Right lobe of liver (tissue), 6 donors: ENCODE results near the gene EXOSC9. TPM values are rescaled to one million over a fixed set of nuclear protein-coding genes. Genes with fewer than 3 reads are reported as not detected.

ENCODE experiments used
- ATAC-seq, 4 donors: fragments of 200-7000 bp; cut with Tn5 transposase; one replicate each; pipeline ENCODE4 v1.9.1; 2020; ENCODE audit warnings: mild to moderate bottlenecking in 4 of 4, moderate library complexity in 4 of 4
- DNase-seq, 3 donors: peaks; one replicate each; pipeline ENCODE4 v3.0.0-alpha.2; 2020
- H3K27ac ChIP-seq, 3 donors: fragments of 200-600 bp; one replicate each; pipeline ENCODE4 v1.8.0; 2022
- H3K27me3 ChIP-seq, 2 donors: fragments of 200-600 bp; one replicate each; pipeline ENCODE4 v1.8.0; 2022
- H3K36me3 ChIP-seq, 4 donors: fragments of 200-600 bp; sonication (generic) in 1 of 4; one replicate each; pipeline versions ENCODE4 v1.5.1 to v1.8.0; 2017 to 2022; ENCODE audit warnings: control low read depth in 1 of 4
- H3K4me1 ChIP-seq, 4 donors: fragments of 200-600 bp; sonication (generic) in 1 of 4; one replicate each; pipeline versions ENCODE4 v1.5.1 to v1.8.0; 2017 to 2022; ENCODE audit warnings: control low read depth in 1 of 4
- H3K4me3 ChIP-seq, 3 donors: fragments of 200-600 bp; one replicate each; pipeline ENCODE4 v1.8.0; 2022
- H3K9me3 ChIP-seq, 4 donors: fragments of 200-600 bp; sonication (generic) in 1 of 4; one replicate each; pipeline versions ENCODE4 v1.5.1 to v1.8.0; 2017 to 2022; ENCODE audit warnings: control low read depth in 1 of 4
- POLR2A ChIP-seq: fragments of 450-650 bp; IDR thresholded peaks from one replicate; pipeline ENCODE4 v1.6.1; 2017; ENCODE audit warnings: antibody characterized with exemption, mild to moderate bottlenecking
- WGBS: methylation state at CpG from one replicate; pipeline ENCODE4 v1.1.6; 2018; ENCODE audit warnings: low coverage, low lambda C conversion rate; ENCODE audit not compliant: insufficient coverage; ENCODE audit errors: missing lambda C conversion rate; 5-methylcytosine and 5-hydroxymethylcytosine counted together
- intact Hi-C, 2 donors: fragments of 100-400 bp; cut with DNase I; formaldehyde crosslinking; loops; one replicate each; pipeline versions ENCODE4 v1.11.2 to v1.14.1; 2022
- total RNA-seq, 6 experiments: library from RNA; depleted of rRNA in 2 of 6; stranded (reverse); fragments of >200 nt in 2 of 6; fragmentation: NEBNext Ultra II Directional in 3 of 6; extraction: Animal tissue kit (Norgen Biotek cat#: 25700) in 3 of 6; gene quantifications; one replicate each; pipeline versions ENCODE4 v1.1.0 to v1.2.4, GENCODE V29; 2016 to 2023
- TF ChIP-seq, protein P1 (sequence below), 4 donors: fragments of 200-600 bp in 3 of 4; fragments of 450-650 bp in 1 of 4; IDR thresholded peaks; one replicate each; pipeline versions ENCODE4 v1.5.1 to v1.8.0; 2016 to 2022; ENCODE audit warnings: antibody characterized with exemption in 4 of 4, mild to moderate bottlenecking in 2 of 4
- donor health status: DM: no; HTN: yes; CAD: no.
- donor health status: DM: no; HTN: no; CAD: no.
- donor health status: DM: no; HTN: no; CAD: no.
- donor health status: DM: no; HTN: yes; CAD: no.
- donor health status: DM: no; HTN: yes; CAD: no.

EXOSC9 gene
- total RNA-seq, 6 experiments from 2014 or later, result 3.6 to 12.5 (median 6.5) TPM

DNA sequence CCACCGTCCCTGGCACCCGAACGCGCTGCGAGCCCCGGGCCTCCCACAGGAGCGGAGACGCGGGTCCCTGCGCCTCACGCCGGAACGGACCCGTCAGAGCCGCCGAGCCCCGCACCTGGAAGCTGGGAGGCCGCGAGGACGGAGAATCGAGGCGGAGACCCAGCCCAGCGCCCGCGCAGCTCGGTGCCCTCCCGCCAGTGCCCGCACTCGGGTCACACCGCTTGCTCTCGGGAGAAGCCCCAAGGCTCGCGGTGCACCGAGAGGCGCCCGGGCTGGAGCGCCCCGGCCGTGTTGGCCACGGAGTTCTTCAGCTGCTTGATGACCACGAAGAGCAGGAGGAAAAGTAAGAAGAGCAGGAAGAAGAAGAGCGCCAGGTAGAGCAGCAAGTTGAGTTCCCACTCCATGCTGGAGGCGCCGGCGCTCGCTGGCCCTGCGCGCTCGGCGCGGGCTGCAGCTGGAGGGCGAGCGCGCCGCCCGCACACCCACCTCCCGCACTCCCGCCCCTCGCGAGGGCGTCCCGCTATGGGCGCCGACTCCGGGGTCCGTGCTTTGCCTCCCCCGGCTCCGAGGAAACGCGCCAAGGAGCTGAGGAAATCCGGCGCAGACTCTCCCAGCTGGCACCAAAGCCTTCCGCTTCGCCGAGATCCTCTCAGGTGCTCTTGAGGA, 36.3 kb upstream of the EXOSC9 start, which contains the start of gene SMIM43:
TSS of gene SMIM43 (minus strand) at position 463 of the 666 bp plus-strand sequence. CDS start at position 404, 59 bp downstream.
- no peak within 1 kb of the TSS for H3K27ac ChIP-seq
- intact Hi-C loops, result no loop called here
- peaks cover 0 to 13% of the 10 kb centered on the region in 2 donors for H3K27me3 ChIP-seq
- H3K4me1 ChIP-seq, result peaks cover 0 to 9% (median 0%) of the 10 kb centered on the region in 4 donors
- TF ChIP-seq, protein P1, sequence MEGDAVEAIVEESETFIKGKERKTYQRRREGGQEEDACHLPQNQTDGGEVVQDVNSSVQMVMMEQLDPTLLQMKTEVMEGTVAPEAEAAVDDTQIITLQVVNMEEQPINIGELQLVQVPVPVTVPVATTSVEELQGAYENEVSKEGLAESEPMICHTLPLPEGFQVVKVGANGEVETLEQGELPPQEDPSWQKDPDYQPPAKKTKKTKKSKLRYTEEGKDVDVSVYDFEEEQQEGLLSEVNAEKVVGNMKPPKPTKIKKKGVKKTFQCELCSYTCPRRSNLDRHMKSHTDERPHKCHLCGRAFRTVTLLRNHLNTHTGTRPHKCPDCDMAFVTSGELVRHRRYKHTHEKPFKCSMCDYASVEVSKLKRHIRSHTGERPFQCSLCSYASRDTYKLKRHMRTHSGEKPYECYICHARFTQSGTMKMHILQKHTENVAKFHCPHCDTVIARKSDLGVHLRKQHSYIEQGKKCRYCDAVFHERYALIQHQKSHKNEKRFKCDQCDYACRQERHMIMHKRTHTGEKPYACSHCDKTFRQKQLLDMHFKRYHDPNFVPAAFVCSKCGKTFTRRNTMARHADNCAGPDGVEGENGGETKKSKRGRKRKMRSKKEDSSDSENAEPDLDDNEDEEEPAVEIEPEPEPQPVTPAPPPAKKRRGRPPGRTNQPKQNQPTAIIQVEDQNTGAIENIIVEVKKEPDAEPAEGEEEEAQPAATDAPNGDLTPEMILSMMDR (IDR thresholded peaks at IDR 0.05), result no peak
- DNase-seq, result no peak
- H3K36me3 ChIP-seq, result no peaks in the 10 kb centered on the region
- H3K9me3 ChIP-seq, result no peaks in the 10 kb centered on the region
- no peak for ATAC-seq
- 3% methylated on average over 36 of the region's 75 CpGs for WGBS
- H3K4me3 ChIP-seq, result peak within 1 kb of the TSS in 1 of 3 donors; percentile 7

GRCh38 chr4:121765368-121765705, 35.8 kb upstream of the EXOSC9 start:
- no peak for ATAC-seq
- Histone ChIP-seq H3K27ac (no peak overlapping the region), H3K9me3 (no peaks in the 10 kb centered on the region), H3K4me3 (peak overlapping the region in 1 of 3 donors; percentile 7), H3K27me3 (peaks cover 0 to 13% of the 10 kb centered on the region in 2 donors), H3K36me3 (no peaks in the 10 kb centered on the region), H3K4me1 (peaks cover 0 to 9% (median 0%) of the 10 kb centered on the region in 4 donors)
- intact Hi-C loops, result no loop called here
- TF ChIP-seq, protein P1 (IDR thresholded peaks at IDR 0.05), result no peak
- TF ChIP-seq POLR2A, result no peak
- DNase-seq, result no peak
- 9% methylated on average over 9 of the region's 16 CpGs for WGBS

DNA sequence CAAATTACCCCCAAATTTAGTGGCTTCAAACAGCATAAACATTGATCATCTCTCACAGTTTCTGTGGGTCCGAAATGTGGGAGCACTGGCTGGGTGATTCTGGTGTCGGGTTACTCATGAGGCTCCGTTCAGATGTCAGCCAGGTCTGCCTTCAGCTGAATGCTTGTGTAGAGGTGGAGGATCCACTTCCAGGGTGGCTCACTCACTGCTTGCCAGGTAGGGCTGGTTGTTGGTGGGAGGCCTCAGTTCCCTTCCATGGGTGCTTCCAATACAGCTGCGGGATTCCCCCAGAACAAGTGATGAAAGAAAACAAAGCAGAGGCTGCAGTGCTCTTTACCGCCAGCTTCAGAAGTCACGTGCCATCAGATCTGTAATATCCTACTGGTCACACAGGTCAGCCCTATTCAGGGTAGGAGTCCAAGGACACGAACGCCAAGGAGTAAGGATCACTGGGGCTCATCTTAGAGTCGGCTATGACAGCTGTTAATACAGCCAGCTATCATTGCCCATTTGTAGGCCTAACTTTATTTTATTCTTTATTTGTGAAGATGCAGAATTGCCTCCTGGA, 35.1 kb upstream of the EXOSC9 start:
- H3K4me3 ChIP-seq, result no peak overlapping the region
- ATAC-seq (peak in 1 of 4 donors; percentile 20), DNase-seq (no peak)
- H3K36me3 ChIP-seq, result no peaks in the 10 kb centered on the region
- TF ChIP-seq, protein P1 (IDR thresholded peaks at IDR 0.05), result no peak
- no peak for TF ChIP-seq POLR2A
- no peak overlapping the region for H3K27ac ChIP-seq
- peaks cover 0 to 13% of the 10 kb centered on the region in 2 donors for H3K27me3 ChIP-seq
- intact Hi-C loops, result no loop called here
- H3K9me3 ChIP-seq, result no peaks in the 10 kb centered on the region
- H3K4me1 ChIP-seq, result peaks cover 0 to 9% (median 0%) of the 10 kb centered on the region in 4 donors
- WGBS, result 71% methylated on average over 7 of the region's 9 CpGs

- ATAC-seq, result no peak
- TF ChIP-seq, protein P1 (IDR thresholded peaks at IDR 0.05), result no peak
- no peak for TF ChIP-seq POLR2A
- H3K27me3 ChIP-seq, result peaks cover 0 to 13% of the 10 kb centered on the region in 2 donors
- intact Hi-C loops, result no loop called here
- no peak for DNase-seq
- H3K4me1 ChIP-seq, result peaks cover 0 to 9% (median 0%) of the 10 kb centered on the region in 4 donors
- 70% methylated on average over 4 of the region's 4 CpGs for WGBS
- H3K27ac ChIP-seq, result no peak overlapping the region
- H3K36me3 ChIP-seq, result no peaks in the 10 kb centered on the region
- no peak overlapping the region for H3K4me3 ChIP-seq
- no peaks in the 10 kb centered on the region for H3K9me3 ChIP-seq
Observed at GRCh38 chr4:121767166-121767565, 34.0 kb upstream of the EXOSC9 start.
